K562 (cell line): ENCODE measurements around the gene KBTBD2. TPM values are rescaled to one million over a fixed set of nuclear protein-coding genes. Genes with fewer than 3 reads are reported as not detected.
A peak's percentile ranks its signal among the peaks of the same experiment; 100 is the strongest.

ENCODE experiments used
- ATAC-seq: fragments of 200-7000 bp; cut with Tn5 transposase; 3 replicates; pipeline ENCODE4 v1.9.1; 2020; ENCODE audit warnings: moderate library complexity
- BruUV-seq: library from RNA; stranded (reverse); fragments of 400-500 nt; replicated peaks from 2 replicates; lab custom pipeline; 2021; lab: Mats Ljungman, UMichigan
- CTCF ChIA-PET: fragments of 300-600 bp; formaldehyde crosslinking; extraction: SDS; loops from one replicate; lab custom pipeline; 2021; ENCODE audit warnings: low intra/inter-chr PET ratio; lab: Yijun Ruan, JAX
- POLR2A ChIA-PET: fragments of 300-600, 350-650 bp; sonication (Branson Sonifier 250); formaldehyde crosslinking; extraction: SDS; loops from one replicate; lab custom pipeline; 2021; ENCODE audit warnings: antibody characterized with exemption, inconsistent platforms; lab: Yijun Ruan, JAX
- DNase-seq, 4 experiments: peaks; one replicate each; pipeline versions ENCODE4 v3.0.0 to v3.0.0-alpha.2; 2011 to 2018; ENCODE audit warnings: low spot score in 3 of 4, mixed read lengths in 3 of 4; ENCODE audit errors: extremely low read depth in 1 of 4
- FAIRE-seq: peaks from 2 replicates; lab custom pipeline; 2011; peaks lifted over from hg19 to GRCh38; lab: Jason Lieb, UNC
- H2AFZ ChIP-seq: 2 replicates; pipeline ENCODE4 v1.6.0; 2011; ENCODE audit warnings: low read depth, low read length, control low read depth, inconsistent platforms
- H3K27ac ChIP-seq: fragments of 200-600 bp; 3 replicates; pipeline ENCODE4 v1.8.0; 2011; ENCODE audit warnings: low read depth, mild to moderate bottlenecking, control low read depth, inconsistent platforms, low read length, moderate library complexity, mixed read lengths; ENCODE audit errors: extremely low read depth
- H3K27me3 ChIP-seq, 2 experiments: fragments of 300-600 bp in 1 of 2; 2 replicates in 1 of 2; 3 replicates in 1 of 2; pipeline versions ENCODE4 v1.6.0 to v1.8.0; 2011; ENCODE audit warnings: inconsistent platforms in 2 of 2, low read length in 2 of 2, mild to moderate bottlenecking in 1 of 2, mixed read lengths in 1 of 2, moderate library complexity in 1 of 2; ENCODE audit not compliant: control insufficient read depth in 2 of 2, insufficient read depth in 2 of 2
- H3K36me3 ChIP-seq: fragments of 300-600 bp; 3 replicates; pipeline ENCODE4 v1.8.0; 2011; ENCODE audit warnings: mild to moderate bottlenecking, low read length, inconsistent platforms; ENCODE audit not compliant: control insufficient read depth, insufficient read depth
- H3K4me1 ChIP-seq, 2 experiments: fragments of 200-600 bp in 1 of 2; replicated peaks in 1 of 2; 2 replicates in 1 of 2; 3 replicates in 1 of 2; pipeline versions ENCODE4 v1.5.1 to v1.8.0; 2011; ENCODE audit warnings: inconsistent platforms in 2 of 2, low read length in 2 of 2, mild to moderate bottlenecking in 1 of 2, mixed read lengths in 1 of 2, moderate library complexity in 1 of 2; ENCODE audit not compliant: control insufficient read depth in 2 of 2, insufficient read depth in 2 of 2
- H3K4me2 ChIP-seq: 2 replicates; pipeline ENCODE4 v1.6.1; 2011; ENCODE audit warnings: low read length, control low read depth, inconsistent platforms, mixed read lengths; ENCODE audit not compliant: insufficient read depth
- H3K4me3 ChIP-seq: fragments of 200-600 bp; sonication (generic), shearing (Covaris generic); 2 replicates; pipeline ENCODE4 v1.5.1; 2016; ENCODE audit warnings: control low read depth, inconsistent platforms
- H3K79me2 ChIP-seq: fragments of 200-600 bp; 3 replicates; pipeline ENCODE4 v1.8.0; 2011; ENCODE audit warnings: low read length, inconsistent platforms; ENCODE audit not compliant: control insufficient read depth, insufficient read depth
- H3K9ac ChIP-seq, 2 experiments: 2 replicates each; pipeline versions ENCODE4 v1.6.0 to v1.6.1; 2011; ENCODE audit warnings: low read depth in 2 of 2, low read length in 2 of 2, control low read depth in 1 of 2, inconsistent platforms in 1 of 2, mild to moderate bottlenecking in 1 of 2, mixed read lengths in 1 of 2; ENCODE audit not compliant: insufficient read depth in 1 of 2
- H3K9me1 ChIP-seq: one replicate; pipeline ENCODE4 v1.6.0; 2011; ENCODE audit warnings: inconsistent platforms, mild to moderate bottlenecking, low read length, moderate library complexity; ENCODE audit not compliant: control insufficient read depth, insufficient read depth
- H3K9me3 ChIP-seq: replicated peaks from 2 replicates; pipeline ENCODE4 v1.5.1; 2011; ENCODE audit warnings: low read depth, low read length, inconsistent platforms; ENCODE audit not compliant: control insufficient read depth, insufficient read depth
- H4K20me1 ChIP-seq: replicated peaks from 2 replicates; pipeline ENCODE4 v1.6.1; 2011; ENCODE audit warnings: low read length, inconsistent platforms, mixed read lengths; ENCODE audit not compliant: control insufficient read depth, insufficient read depth
- CHAMP1 ChIP-seq: fragments of 450-650 bp; IDR thresholded peaks from 2 replicates; pipeline ENCODE4 v1.6.1; 2016; ENCODE audit warnings: mild to moderate bottlenecking
- ESRRB ChIP-seq: fragments of 250-450 bp; sonication (Bioruptor Pico); IDR thresholded peaks from 2 replicates; pipeline ENCODE4 v1.5.0; 2020; ENCODE audit warnings: mild to moderate bottlenecking, moderate library complexity, borderline replicate concordance
- GATAD2A ChIP-seq: fragments of 450-650 bp; IDR thresholded peaks from 2 replicates; pipeline ENCODE4 v1.6.1; 2017
- HNRNPK ChIP-seq: fragments of 200-400 bp; formaldehyde crosslinking; IDR thresholded peaks from one replicate; pipeline ENCODE4 v1.6.1; 2018; ENCODE audit warnings: mild to moderate bottlenecking, low read depth, low read length; ENCODE audit not compliant: poor library complexity, severe bottlenecking
- ILK ChIP-seq: fragments of 450-650 bp; IDR thresholded peaks from 2 replicates; pipeline ENCODE4 v1.6.1; 2016; ENCODE audit warnings: missing genetic modification characterization, low read depth, mild to moderate bottlenecking, missing compliant biosample characterization, moderate library complexity, borderline replicate concordance
- NCOA6 ChIP-seq: fragments of 450-650 bp; IDR thresholded peaks from 2 replicates; pipeline ENCODE4 v1.6.1; 2017; ENCODE audit warnings: mild to moderate bottlenecking
- PKNOX1 ChIP-seq: fragments of 450-650 bp; IDR thresholded peaks from 2 replicates; pipeline ENCODE4 v1.6.1; 2016
- POLR2AphosphoS2 ChIP-seq: IDR thresholded peaks from 2 replicates; pipeline ENCODE4 v1.6.1; 2012; ENCODE audit warnings: low read length, improper control_type of control experiment
- POLR2G ChIP-seq: fragments of 200-400 bp; formaldehyde crosslinking; IDR thresholded peaks from 2 replicates; pipeline ENCODE4 v1.6.1; 2017; ENCODE audit warnings: low read depth, mild to moderate bottlenecking, antibody characterized with exemption, low read length, moderate library complexity
- SREBF2 ChIP-seq: sonication (generic); formaldehyde crosslinking; IDR thresholded peaks from 2 replicates; pipeline ENCODE4 v1.4.0; 2020; ENCODE audit warnings: mild to moderate bottlenecking, missing genetic modification reagents
- TCF7L2 ChIP-seq: fragments of 150-350 bp; IDR thresholded peaks from 2 replicates; pipeline ENCODE4 v1.6.1; 2016; ENCODE audit warnings: low read depth, mild to moderate bottlenecking, low read length, moderate library complexity
- TGIF2 ChIP-seq: sonication (generic); formaldehyde crosslinking; IDR thresholded peaks from 2 replicates; pipeline ENCODE4 v1.8.1; 2022; ENCODE audit warnings: mild to moderate bottlenecking, missing genetic modification reagents, moderate library complexity
- VEZF1 ChIP-seq: fragments of 200-800 bp; sonication (Bioruptor generic); IDR thresholded peaks from 2 replicates; pipeline ENCODE4 v1.6.1; 2017; ENCODE audit warnings: missing genetic modification characterization, missing compliant biosample characterization
- ZBTB33 ChIP-seq: sonication (generic); formaldehyde crosslinking; IDR thresholded peaks from 2 replicates; pipeline ENCODE4 v1.8.1; 2023; ENCODE audit warnings: mild to moderate bottlenecking, missing genetic modification reagents
- ZNF121 ChIP-seq: sonication (generic); formaldehyde crosslinking; conservative IDR thresholded peaks from 2 replicates; pipeline ENCODE4 v1.8.0; 2022; ENCODE audit warnings: missing genetic modification reagents
- WGBS: fragments of 100-300 bp; shearing (Covaris generic); methylation state at CpG from one replicate; pipeline ENCODE4 v1.1.6; 2016; ENCODE audit warnings: low coverage, mixed read lengths; ENCODE audit not compliant: insufficient coverage; ENCODE audit errors: missing lambda C conversion rate; 5-methylcytosine and 5-hydroxymethylcytosine counted together
- in situ Hi-C: fragments of 300-500 bp; cut with MboI; formaldehyde crosslinking; loops from 4 replicates; pipeline ENCODE4 v1.15.0; 2018; ENCODE audit warnings: inconsistent platforms, mixed read lengths
- intact Hi-C: fragments of 100-400 bp; cut with micrococcal nuclease; formaldehyde crosslinking; loops from 2 replicates; pipeline ENCODE4 v1.14.2; 2022
- polyA plus RNA-seq, 8 experiments: library from polyadenylated mRNA; depleted of rRNA in 4 of 8; stranded (reverse) in 5 of 8; unstranded in 3 of 8; fragments of >200 nt; fragmentation: Nextera tagmentation in 2 of 8; fragmentation: Illumina TruSeq in 1 of 8; extraction: Ambion mirVana in 2 of 8; extraction: Trizol in 1 of 8; gene quantifications; 2 replicates each; pipeline versions ENCODE4 v1.2.1 to v1.2.3, GENCODE V29; 2011 to 2014; ENCODE audit warnings: inconsistent platforms in 1 of 8, missing spikeins in 1 of 8
- total RNA-seq, 7 experiments: library from RNA; depleted of rRNA in 6 of 7; stranded (reverse); fragments of >200 nt in 6 of 7; fragmentation: Illumina TruSeq in 2 of 7; extraction: Trizol in 2 of 7; gene quantifications; 2 replicates each; pipeline versions ENCODE4 v1.2.1 to v1.2.3, GENCODE V29; 2011 to 2021; ENCODE audit warnings: low replicate concordance in 1 of 7

The KBTBD2 gene
- total and polyA plus RNA-seq, 9 of the 15 experiments (the other 6 are each of a cell fraction or from before 2014, with no cell fraction given) = 22.8 to 62.2 (median 30.8) TPM

- CTCF ChIA-PET = no interaction called here
- in situ Hi-C loops = no loop called here
- Histone ChIP-seq H3K79me2 (peaks cover 40% of the 10 kb centered on the region), H4K20me1 (no peaks in the 10 kb centered on the region), H3K27ac (no peak overlapping the region), H3K27me3 (no peaks in the 10 kb centered on the region), H3K9me3 (no peaks in the 10 kb centered on the region), H3K4me3 (no peak overlapping the region), H3K4me2 (no peak overlapping the region), H3K9me1 (no peaks in the 10 kb centered on the region), H3K4me1 (no peaks in the 10 kb centered on the region; a peak in 1 of 5 replicates), H2AFZ (no peak overlapping the region), H3K9ac (no peak overlapping the region), H3K36me3 (peaks cover 83% of the 10 kb centered on the region)
- 70% methylated on average over 2 of the region's 2 CpGs for WGBS
- FAIRE-seq = no peak
- ATAC-seq = no peak
- POLR2A ChIA-PET = interaction anchor here (0.6 to 1.1 kb wide), 2 partner anchors 9 to 21 kb away, joined by 3 read pairs; no protein-coding TSS in a partner anchor
- DNase-seq = no peak
- no peak for TF ChIP-seq SREBF2 (CRISPR knock-in tag)
- TF ChIP-seq CHAMP1 = no peak
- peak; percentile 82 for TF ChIP-seq ZNF121
- TF ChIP-seq HNRNPK = no peak
- no peak for TF ChIP-seq GATAD2A
- TF ChIP-seq ZBTB33 (CRISPR knock-in tag) = no peak
- TF ChIP-seq TCF7L2 = no peak
- 0 out of 2 replicates have a peak, but pooled peaks have one; percentile 8 for TF ChIP-seq POLR2AphosphoS2
- no peak for TF ChIP-seq VEZF1 (CRISPR knock-in tag)
- TF ChIP-seq NCOA6 = no peak
- no peak for TF ChIP-seq TGIF2
- TF ChIP-seq PKNOX1 = no peak
- no peak for TF ChIP-seq ILK (tag)
- 0 out of 2 replicates have a peak, but pooled peaks have one; percentile 13 for TF ChIP-seq POLR2G
- TF ChIP-seq ESRRB = no peak
- intact Hi-C loops = no loop called here
- no TSS peak for BruUV-seq
These were observed 19.1 kb downstream of the KBTBD2 start for GRCh38 chr7:32872421-32872820.
